Fibroblast of lung (primary cell): ENCODE data around the gene MAGI2. TPM values are rescaled to one million over a fixed set of nuclear protein-coding genes. Genes with fewer than 3 reads are reported as not detected.

ENCODE experiments used
- DNase-seq, 2 donors: peaks; one replicate each; pipeline versions ENCODE4 v3.0.0 to v3.0.0-alpha.2; 2010; ENCODE audit warnings: low read depth in 2 of 2
- H2AFZ ChIP-seq: 2 replicates; pipeline ENCODE4 v1.5.1; 2012; ENCODE audit warnings: low read length, control low read depth, inconsistent platforms
- H3K27ac ChIP-seq: 2 replicates; pipeline ENCODE4 v1.5.1; 2011; ENCODE audit warnings: low read length, control low read depth; ENCODE audit not compliant: insufficient read depth
- H3K27me3 ChIP-seq: 2 replicates; pipeline ENCODE4 v1.5.1; 2011; ENCODE audit warnings: mild to moderate bottlenecking, low read length; ENCODE audit not compliant: control insufficient read depth, insufficient read depth
- H3K36me3 ChIP-seq: 2 replicates; pipeline ENCODE4 v1.5.1; 2011; ENCODE audit warnings: low read length; ENCODE audit not compliant: control insufficient read depth, insufficient read depth
- H3K4me1 ChIP-seq: 2 replicates; pipeline ENCODE4 v1.5.1; 2011; ENCODE audit warnings: low read length; ENCODE audit not compliant: control insufficient read depth, insufficient read depth; ENCODE audit errors: extremely low read depth
- H3K4me2 ChIP-seq: 2 replicates; pipeline ENCODE4 v1.5.1; 2011; ENCODE audit warnings: low read length, control low read depth; ENCODE audit not compliant: insufficient read depth; ENCODE audit errors: extremely low read depth
- H3K4me3 ChIP-seq, 4 experiments: fragments of 200-600 bp in 1 of 4; sonication (generic) in 1 of 4; replicated peaks in 1 of 4; 2 replicates each; pipeline ENCODE4 v1.5.1; 2011 to 2016; ENCODE audit warnings: low read length in 4 of 4, low read depth in 3 of 4, mild to moderate bottlenecking in 3 of 4, control low read depth in 2 of 4, inconsistent platforms in 1 of 4, mixed read lengths in 1 of 4; ENCODE audit not compliant: insufficient read depth in 1 of 4; ENCODE audit errors: control extremely low read depth in 1 of 4
- H3K79me2 ChIP-seq: 2 replicates; pipeline ENCODE4 v1.5.1; 2012; ENCODE audit warnings: mild to moderate bottlenecking, low read length, inconsistent platforms; ENCODE audit not compliant: control insufficient read depth, insufficient read depth
- H3K9ac ChIP-seq: 2 replicates; pipeline ENCODE4 v1.5.1; 2011; ENCODE audit warnings: mild to moderate bottlenecking, low read length, control low read depth; ENCODE audit not compliant: insufficient read depth
- H3K9me3 ChIP-seq: 2 replicates; pipeline ENCODE4 v1.5.1; 2012; ENCODE audit warnings: low read depth, low read length; ENCODE audit not compliant: control insufficient read depth, insufficient read depth
- H4K20me1 ChIP-seq: 2 replicates; pipeline ENCODE4 v1.5.1; 2011; ENCODE audit warnings: low read length; ENCODE audit not compliant: control insufficient read depth, insufficient read depth; ENCODE audit errors: extremely low read depth
- CTCF ChIP-seq, 2 donors: IDR thresholded peaks in 1 of 2; conservative IDR thresholded peaks in 1 of 2; 1 replicate in 1 of 2; 2 replicates in 1 of 2; pipeline ENCODE4 v1.5.1; 2011 to 2012; ENCODE audit warnings: low read length in 2 of 2, control low read depth in 1 of 2, inconsistent platforms in 1 of 2, low read depth in 1 of 2, mild to moderate bottlenecking in 1 of 2
- EZH2 ChIP-seq: IDR thresholded peaks from 2 replicates; pipeline ENCODE4 v1.5.1; 2012; ENCODE audit warnings: low read length, control low read depth, mild to moderate bottlenecking; ENCODE audit errors: missing control alignments
- polyA plus RNA-seq, 2 donors: library from polyadenylated mRNA; depleted of rRNA in 1 of 2; stranded (reverse) in 1 of 2; unstranded in 1 of 2; fragments of >200 nt; gene quantifications; 2 replicates each; pipeline ENCODE4 v1.2.1, GENCODE V29; 2011 to 2012; ENCODE audit warnings: missing spikeins in 1 of 2
- total RNA-seq: library from RNA; depleted of rRNA; stranded (reverse); fragments of >200 nt; gene quantifications from 2 replicates; pipeline ENCODE4 v1.2.1, GENCODE V29; 2014

MAGI2 gene
- total and polyA plus RNA-seq, 2 donors (not counting 1 experiment from before 2014, with no cell fraction given), result 1.8 to 17.0 TPM

DNA sequence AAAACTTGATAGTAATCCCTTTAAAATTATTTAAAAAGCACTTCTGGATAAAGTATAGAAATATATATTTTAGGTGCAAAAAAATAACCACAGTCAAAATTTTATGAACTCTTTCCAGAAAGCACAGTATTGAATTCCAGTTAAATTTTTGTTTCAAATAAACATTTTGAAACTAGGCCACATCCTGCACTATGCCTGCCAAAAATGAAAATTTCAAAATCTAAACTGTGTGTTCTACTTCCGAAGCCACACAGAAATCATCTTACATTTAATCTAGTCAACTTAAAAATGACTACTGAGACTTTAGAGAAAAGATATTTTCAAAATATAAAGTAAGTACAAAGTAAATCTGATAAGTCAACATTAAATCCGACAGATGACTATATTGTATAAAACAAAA, 50.0 kb downstream of the MAGI2 start:
- TF ChIP-seq CTCF (conservative IDR thresholded peaks at IDR 0.05 in 1 of 2, IDR thresholded peaks at IDR 0.05 in 1 of 2; ENCODE audit: low read depth in 1 of 2, low read length in 2 of 2), result no peak
- no peak for TF ChIP-seq EZH2
- Histone ChIP-seq H4K20me1 (no peaks in the 10 kb centered on the region), H3K4me2 (peak overlapping the region; percentile 64), H3K9me3 (no peaks in the 10 kb centered on the region), H2AFZ (no peak overlapping the region), H3K36me3 (no peaks in the 10 kb centered on the region), H3K27me3 (no peaks in the 10 kb centered on the region), H3K9ac (no peak overlapping the region), H3K79me2 (peaks cover 2% of the 10 kb centered on the region), H3K4me1 (peaks cover 12% of the 10 kb centered on the region), H3K27ac (no peak overlapping the region), H3K4me3 (no peak overlapping the region)
- peak in 1 of 2 donors; percentile 76 for DNase-seq

- Histone ChIP-seq H3K4me1 (peaks cover 8% of the 10 kb centered on the region), H3K4me2 (no peak overlapping the region), H4K20me1 (no peaks in the 10 kb centered on the region), H3K36me3 (no peaks in the 10 kb centered on the region), H3K79me2 (peaks cover 2% of the 10 kb centered on the region), H3K4me3 (no peak overlapping the region), H3K27me3 (no peaks in the 10 kb centered on the region), H3K27ac (no peak overlapping the region), H3K9ac (no peak overlapping the region), H3K9me3 (no peaks in the 10 kb centered on the region), H2AFZ (no peak overlapping the region)
- TF ChIP-seq CTCF (conservative IDR thresholded peaks at IDR 0.05 in 1 of 2, IDR thresholded peaks at IDR 0.05 in 1 of 2; ENCODE audit: low read depth in 1 of 2, low read length in 2 of 2) (no peak), EZH2 (no peak)
- no peak for DNase-seq
These were observed 52.2 kb downstream of the MAGI2 start for GRCh38 chr7:79401254-79401653.

- TF ChIP-seq CTCF (conservative IDR thresholded peaks at IDR 0.05 in 1 of 2, IDR thresholded peaks at IDR 0.05 in 1 of 2; ENCODE audit: low read depth in 1 of 2, low read length in 2 of 2), result no peak
- TF ChIP-seq EZH2, result no peak
- H4K20me1 ChIP-seq, result no peaks in the 10 kb centered on the region
- no peak for DNase-seq
- H3K79me2 ChIP-seq, result peaks cover 2% of the 10 kb centered on the region
- H2AFZ ChIP-seq, result no peak overlapping the region
- peaks cover 8% of the 10 kb centered on the region for H3K4me1 ChIP-seq
- no peak overlapping the region for H3K4me2 ChIP-seq
- H3K27ac ChIP-seq, result no peak overlapping the region
- no peaks in the 10 kb centered on the region for H3K9me3 ChIP-seq
- H3K4me3 ChIP-seq, result no peak overlapping the region
- H3K27me3 ChIP-seq, result no peaks in the 10 kb centered on the region
- no peak overlapping the region for H3K9ac ChIP-seq
- H3K36me3 ChIP-seq, result no peaks in the 10 kb centered on the region
These were observed 53.2 kb downstream of the MAGI2 start for GRCh38 chr7:79400222-79400621.
